ENCODE measurements around the gene OSBPL7.

Gene OSBPL7

DNA sequence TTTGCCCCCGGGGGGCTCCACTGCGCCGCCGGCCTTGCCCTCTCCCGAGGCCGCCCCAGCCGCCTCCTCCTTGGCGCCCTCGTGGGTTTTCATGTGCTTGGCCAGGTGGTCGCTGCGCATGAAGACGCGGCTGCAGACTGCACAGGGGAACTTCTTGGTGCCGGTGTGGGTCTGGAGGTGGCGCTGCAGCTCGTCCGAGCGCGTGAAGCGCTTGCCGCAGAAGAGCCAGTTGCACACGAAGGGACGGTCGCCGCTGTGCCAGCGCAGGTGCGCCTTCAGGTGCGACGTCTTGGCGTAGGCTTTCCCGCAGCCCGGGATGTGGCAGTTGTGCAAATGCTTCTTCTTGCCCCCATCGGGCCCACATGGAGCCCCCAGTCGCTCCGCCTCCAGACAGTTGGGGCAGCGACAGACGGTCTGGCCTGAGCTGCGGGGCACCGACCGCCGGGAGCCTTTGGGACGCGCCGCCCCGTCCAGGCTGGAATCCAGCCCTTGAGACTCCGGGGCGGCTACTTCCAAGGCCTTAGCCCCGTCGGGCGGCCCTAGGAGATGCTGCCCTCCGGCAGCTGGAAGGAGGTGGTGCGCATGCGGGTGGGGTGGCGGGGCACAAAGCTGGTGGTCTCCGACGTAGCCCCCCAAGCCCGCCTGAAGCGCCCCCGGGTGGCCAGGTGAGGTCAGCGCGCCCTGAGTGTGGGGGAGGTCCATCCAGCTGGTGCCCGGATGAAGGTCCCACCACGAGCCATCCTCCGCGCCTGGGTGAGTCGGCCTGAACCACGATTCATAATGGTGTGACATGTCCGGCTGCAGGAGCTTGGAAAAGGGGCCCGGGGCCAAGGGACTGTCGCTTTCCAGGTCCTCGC lies 26.0 kb upstream of the OSBPL7 start:
- peak; percentile 30 for DNase-seq (ENCODE audit: low spot score)

DNA sequence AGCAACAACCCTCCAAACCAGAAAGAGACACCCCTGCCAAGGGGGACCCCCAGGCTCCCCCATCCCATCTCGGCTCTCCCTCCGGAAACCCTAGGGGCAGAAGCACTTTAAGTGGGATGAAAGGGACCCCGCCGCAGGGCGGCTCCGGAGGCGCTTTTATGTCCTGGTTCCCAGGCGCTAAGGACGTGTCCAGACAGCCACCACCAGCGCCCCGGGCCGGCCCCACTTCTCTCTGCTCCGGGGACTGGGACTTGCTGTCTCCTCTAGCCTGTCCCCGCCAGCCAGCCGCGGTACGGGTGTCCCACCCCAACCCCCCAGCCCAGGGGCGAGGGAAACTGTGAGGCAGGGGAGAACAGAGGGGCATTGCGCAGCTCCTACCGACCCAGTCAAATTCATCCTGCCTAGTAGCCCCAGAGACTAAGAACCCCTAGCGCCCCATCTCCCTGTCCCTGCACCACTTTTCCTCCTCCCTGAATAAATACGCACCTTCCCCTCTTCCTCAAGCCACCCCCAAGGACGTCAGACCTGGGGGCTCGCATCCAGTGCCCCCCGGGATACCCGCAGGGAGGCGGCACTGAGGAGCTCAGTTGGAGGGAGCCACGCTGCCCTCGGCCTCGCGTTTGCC lies 25.2 kb upstream of the OSBPL7 start:
- DNase-seq (ENCODE audit: low spot score): no peak

- DNase-seq (ENCODE audit: low spot score): no peak
Measured at GRCh38 chr17:47845716-47846075, 24.1 kb upstream of the OSBPL7 start.

DNA sequence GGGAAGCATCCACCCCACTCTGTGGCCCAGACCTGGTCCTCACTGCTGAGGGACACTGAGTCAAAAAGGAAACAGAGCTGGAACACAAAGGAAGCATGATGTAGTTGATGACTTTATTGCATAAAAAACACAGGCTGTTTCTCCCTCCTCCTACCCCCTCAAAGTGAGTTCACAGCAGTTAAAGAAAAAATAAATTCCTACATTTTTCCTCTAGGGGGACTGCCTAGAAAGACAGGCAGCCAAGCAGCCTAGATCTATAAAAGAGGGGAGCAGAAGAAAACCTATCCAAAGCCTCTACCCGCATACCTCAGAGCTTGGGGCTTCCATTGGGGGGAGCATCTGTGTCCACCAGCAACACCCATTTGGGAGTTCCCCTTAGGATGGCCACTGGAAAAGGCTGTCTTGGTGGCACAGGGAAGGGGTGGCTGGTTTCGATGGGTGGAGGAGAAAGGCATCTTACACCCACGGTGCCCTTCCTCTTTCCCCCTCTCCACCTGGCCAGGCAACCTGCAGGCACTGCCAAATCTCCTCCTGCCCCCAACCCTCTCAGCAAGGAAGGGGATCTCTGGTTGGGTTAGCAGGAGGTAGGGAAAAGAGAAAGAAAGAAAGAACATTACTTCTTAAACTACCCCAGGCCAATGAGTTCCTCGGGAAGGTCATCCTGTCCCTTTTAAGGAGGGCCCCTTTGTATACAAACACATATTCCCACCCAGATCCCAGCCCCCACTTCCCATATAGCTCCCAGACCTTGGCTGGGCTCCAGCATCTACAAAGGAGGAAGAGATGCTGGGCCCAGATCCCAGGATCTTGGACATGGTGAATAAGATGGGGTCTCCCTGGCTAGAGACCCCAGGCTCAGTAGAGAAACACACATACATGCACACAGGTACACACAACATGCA lies 23.5 kb upstream of the OSBPL7 start:
- no peak for DNase-seq (ENCODE audit: low spot score)

- DNase-seq (ENCODE audit: low spot score): no peak
Measured at GRCh38 chr17:47844227-47844626, 22.6 kb upstream of the OSBPL7 start.

DNA sequence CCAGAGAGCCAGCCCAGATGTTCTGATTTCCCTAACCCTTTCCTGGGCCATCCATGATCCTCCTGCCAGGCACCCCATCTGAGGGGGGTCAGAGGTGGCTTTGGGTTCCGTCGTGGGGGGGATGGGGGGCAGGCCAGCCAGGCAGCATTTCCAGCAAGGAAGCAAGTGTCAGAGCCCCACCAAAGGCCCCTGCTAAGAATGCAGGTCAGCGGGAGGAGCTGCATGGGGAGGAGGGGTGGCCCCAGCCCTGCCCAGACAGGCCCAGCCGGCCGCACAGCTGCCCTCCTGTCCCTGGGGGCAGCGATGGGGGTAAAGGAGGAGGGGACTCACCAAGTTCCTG lies 21.8 kb upstream of the OSBPL7 start:
- DNase-seq (ENCODE audit: low spot score): no peak

- no peak for DNase-seq (ENCODE audit: low spot score)
Measured at GRCh38 chr17:47841488-47842291, 20.1 kb upstream of the OSBPL7 start.

DNA sequence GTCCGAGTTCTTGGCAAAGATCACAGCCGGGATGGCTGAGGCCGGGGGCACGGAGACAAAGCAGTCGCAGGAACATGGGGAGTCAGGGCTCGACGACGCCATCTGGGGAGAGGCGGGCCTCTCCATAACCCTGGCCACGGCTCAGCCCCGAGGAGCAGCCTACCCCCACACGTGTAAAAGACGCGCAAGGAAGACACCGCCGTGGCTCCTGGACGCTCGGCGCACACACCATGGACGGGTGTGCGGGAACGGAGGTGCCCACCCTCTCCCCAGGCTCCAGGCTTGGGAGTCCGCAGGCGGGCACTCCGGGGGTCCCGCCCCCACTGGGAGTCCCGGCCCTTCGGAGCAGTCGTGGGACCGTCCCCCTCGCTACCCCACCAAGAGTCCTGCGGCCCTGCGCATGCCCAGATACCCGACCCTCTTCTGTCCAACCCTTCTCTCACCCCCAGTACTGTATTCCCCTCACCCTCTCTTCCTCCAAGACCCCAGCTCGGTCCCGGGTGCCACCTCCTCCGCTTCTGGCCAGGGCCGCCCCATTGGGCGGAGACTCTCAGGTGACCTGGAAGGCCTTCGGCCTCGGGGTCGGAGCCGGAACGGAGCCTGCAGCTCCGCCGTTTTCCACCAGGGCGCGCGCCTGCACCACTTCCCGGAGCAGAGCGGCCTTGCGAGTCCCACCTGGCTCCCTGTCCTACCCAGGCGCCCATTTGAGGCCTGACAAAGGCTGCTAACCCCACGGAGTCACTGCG lies 19.3 kb upstream of the OSBPL7 start, which contains the start of gene SCRN2:
TSS of gene SCRN2 (minus strand) at position 532 of the 746 bp plus-strand sequence. CDS start at position 102, 430 bp downstream.
- peak; percentile 88 for DNase-seq (ENCODE audit: low spot score)

- DNase-seq (ENCODE audit: low spot score): no peak
Measured at GRCh38 chr17:47840001-47840741, 18.6 kb upstream of the OSBPL7 start.

DNA sequence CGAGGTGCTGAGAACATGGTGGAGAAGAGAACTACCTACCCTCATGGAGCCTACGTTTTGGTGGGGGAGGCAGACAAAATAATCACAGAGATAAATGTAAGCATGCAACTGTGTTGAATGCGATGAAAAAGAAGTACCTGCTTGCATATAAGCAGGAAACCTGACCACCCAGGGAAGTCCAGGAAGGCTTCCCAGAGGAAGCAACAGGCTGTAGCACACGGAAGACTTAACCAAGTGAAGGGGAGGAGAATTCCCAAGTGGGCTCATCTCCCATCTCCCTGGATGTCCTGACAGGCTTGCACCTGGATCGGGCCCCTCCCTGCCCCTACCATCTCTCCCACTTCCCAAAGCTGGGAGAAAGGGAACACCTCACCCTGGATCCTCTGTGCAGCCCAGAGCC lies 17.5 kb upstream of the OSBPL7 start:
- DNase-seq (ENCODE audit: low spot score): no peak

- DNase-seq (ENCODE audit: low spot score): no peak
Measured at GRCh38 chr17:47838636-47839035, 17.0 kb upstream of the OSBPL7 start.

DNA sequence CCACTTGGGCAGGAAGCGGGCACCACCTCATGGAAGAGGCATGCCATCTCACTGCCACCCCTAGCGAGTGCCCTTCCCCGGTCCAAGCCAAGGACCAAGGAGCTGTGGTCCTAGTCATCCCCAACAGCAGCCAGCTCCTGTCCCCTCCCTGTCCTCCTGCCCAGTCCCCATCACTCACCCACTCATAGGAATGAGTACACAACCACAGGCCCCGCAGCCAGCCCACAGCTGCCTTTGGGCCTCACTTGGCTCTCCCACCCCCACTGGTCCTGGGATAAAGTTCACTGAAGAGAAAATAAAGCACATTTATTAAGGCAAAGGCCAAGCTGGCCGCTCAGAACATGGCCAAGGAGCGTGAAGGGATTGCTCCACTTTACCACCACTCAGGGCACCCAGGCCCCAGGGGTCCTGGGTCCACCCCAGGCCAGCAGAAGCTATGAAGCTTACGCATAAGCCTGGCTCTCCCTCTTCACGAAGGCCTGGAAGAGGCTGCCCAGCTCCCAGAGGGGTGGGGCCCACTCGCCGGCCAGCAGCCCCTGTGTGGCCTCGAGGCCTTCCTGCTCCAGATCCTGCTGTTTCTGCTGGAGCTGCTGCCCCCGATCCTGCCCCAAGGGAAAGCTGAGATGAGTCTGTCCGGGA lies 15.9 kb upstream of the OSBPL7 start:
- DNase-seq (ENCODE audit: low spot score): no peak

DNA sequence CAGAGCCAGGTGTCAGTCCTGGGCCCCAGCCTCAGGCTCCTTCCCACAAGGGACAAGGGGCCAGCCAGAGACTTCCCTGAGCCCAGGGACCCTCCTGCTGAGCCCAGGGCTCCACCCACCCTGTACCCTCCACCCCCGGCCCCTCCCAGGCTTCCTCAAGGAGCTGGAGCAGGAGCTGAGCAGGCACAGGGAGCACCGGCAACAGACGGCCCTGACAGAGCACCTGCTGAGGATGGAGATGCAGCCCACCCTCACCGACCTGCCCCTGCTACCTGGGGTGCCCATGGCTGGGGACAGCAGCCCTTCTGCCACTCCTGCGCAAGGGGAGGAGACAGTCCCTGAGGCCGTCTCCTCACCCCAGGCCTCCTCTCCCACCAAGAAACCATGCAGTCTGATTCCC lies 15.0 kb upstream of the OSBPL7 start:
- no peak for DNase-seq (ENCODE audit: low spot score)

DNA sequence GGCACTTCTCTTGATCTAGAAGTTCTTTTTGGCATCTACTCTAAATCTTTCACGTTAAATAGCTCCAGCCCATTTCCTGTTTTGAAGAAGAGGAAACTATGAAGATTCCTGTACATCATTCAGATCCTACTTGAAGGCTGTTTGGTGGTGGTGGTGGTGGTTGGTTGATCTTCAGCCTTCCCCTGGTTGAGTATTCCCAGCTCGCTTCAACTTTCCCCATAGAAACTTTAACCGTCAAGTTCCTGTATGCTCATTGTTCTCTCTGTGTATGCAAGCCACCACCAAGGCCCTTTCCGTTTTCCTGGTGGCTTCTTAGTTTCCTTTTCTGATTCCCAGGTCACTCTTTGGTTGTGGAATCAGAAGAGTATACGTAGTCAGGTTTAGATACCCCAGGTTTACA lies 13.2 kb upstream of the OSBPL7 start:
- no peak for DNase-seq (ENCODE audit: low spot score)

DNA sequence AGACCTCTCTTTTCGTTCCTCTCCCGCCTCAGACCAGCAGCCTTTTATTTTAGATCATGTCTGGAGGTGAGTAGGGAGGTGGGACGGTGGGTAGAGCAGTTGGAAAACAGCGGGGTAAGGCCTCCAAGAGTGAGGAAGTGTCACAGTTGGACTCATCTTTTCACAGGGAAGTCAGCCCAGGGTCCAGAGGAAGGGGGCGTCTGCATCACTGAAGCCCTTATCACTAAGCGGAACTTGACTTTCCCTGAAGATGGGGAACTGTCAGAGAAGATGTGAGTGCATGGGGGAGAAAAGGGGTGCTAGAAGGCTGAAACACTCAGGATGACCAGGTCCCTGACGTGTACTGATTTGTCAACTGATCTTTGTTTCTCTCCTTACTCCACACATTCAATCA lies 10.3 kb upstream of the OSBPL7 start:
- no peak for DNase-seq (ENCODE audit: low spot score)

- DNase-seq (ENCODE audit: low spot score): peak; percentile 97
Measured at GRCh38 chr17:47831003-47831933, 9.7 kb upstream of the OSBPL7 start, which contains the start of the genes LRRC46 and MRPL10. Gene LRRC46 (plus strand): TSS chr17:47831670. CDS start chr17:47831990, 320 bp downstream. Gene MRPL10 (minus strand): TSS chr17:47831541. CDS start chr17:47831511, 30 bp downstream.

GRCh38 chr17:47830396-47831002 lies 8.9 kb upstream of the OSBPL7 start:
- no peak for DNase-seq (ENCODE audit: low spot score)

- no peak for DNase-seq (ENCODE audit: low spot score)
Measured at GRCh38 chr17:47829870-47830269, 8.3 kb upstream of the OSBPL7 start.
